NCI-H1694 treated with DMSO at 0.1 percent for 48 hours (cell line): ENCODE results near the gene BRSK2.

Experiments
- DNase-seq: peaks from one replicate; lab custom pipeline; 2025; lab: John Stamatoyannopoulos, UW

Gene BRSK2

DNA sequence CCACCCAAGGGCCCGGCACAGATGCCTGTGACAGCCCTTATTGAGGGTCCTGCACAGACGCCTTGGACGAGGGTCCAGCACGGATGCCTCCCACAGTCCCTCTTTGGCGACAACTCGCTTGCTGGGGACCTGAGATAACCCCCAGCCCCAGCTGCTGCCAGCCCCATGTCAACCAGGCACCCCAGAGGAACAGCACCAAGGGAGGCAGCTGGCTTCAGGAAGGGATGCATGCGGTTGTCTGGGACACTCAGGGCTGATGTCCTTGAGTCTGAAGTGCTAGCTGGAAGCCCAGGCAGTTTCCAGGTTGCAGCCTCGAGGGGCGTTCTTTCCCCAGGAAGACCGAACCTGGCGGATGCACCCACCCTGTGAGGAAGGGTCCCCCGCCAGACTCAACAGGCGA, 63.0 kb downstream of the BRSK2 start:
- no peak for DNase-seq

DNA sequence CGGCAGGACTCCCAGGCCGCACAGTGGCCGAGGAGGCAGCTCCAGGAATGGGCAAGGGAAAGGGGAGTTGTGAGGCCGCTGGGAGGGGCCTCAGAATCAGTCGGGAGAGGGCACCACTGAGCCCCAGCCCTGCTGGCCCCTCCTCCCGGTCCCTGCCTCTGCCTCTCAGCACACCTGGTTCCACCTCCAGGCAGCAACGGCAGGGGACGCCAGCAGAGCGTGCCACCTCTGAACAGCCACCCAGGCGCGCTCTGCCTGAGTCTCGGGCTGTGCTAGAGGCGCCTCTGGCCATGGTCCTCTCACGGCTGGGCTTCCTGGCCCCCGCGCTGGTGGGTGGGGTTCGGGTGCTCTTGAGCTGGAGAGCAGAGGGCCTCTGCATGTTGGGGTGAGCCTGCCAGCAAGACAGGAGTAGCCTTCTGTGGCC, 63.9 kb downstream of the BRSK2 start:
- no peak for DNase-seq

DNA sequence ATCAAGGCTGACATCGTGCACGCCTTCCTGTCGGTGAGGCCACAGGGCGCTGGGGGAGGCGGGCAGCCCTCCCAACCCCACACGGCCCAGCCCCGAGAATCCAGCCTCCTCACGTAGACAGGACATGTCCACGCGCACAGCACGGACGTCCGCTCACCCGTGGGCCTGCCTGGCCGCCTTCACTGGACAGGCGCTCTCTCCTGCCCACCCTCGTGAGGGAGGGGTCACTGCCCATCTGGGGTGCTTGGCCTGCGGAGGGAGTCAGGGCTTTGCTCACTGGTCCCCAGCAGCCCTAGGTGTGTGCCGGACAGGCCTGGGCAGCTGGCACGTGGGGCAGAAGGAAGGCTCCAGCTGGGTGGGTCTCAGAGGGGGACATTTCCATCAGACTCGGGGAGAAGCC, 64.8 kb downstream of the BRSK2 start:
- no peak for DNase-seq

DNA sequence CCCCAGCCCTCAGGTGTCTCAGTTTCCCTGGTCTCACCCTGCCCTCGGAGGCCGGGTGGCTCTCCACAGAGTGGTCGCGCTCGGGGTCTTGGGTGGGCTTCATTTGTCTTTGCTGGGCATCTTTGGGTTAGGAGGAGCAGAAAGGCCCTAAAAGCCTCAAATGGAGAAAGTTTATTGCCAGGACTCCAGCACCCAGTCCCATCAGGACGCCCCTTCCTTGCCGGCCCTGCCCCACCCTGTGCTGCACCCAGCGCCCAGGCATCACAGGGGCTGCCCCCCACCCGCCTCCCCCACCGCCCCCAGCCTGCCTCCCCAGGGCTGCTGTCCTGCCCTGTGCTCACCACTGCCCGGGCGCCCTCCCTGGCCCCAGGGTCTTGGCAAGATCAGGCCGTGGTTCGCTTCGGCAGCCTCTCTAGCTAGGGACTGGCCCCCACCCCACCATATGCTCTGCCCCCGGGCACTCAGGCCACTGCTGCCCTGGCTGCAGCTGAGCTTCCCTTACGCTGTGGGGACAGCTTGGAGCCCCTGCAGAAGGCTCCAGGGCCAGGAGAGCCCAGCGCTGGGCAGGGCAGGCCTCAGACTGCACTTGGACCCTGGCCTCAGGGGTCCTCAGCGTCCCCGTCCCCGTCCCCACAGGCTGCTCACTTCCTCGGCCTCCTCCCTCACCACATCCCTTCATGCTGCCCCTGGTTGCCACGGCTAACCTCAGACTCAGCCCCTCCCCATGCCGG, 65.5 kb downstream of the BRSK2 start:
- DNase-seq: no peak

DNA sequence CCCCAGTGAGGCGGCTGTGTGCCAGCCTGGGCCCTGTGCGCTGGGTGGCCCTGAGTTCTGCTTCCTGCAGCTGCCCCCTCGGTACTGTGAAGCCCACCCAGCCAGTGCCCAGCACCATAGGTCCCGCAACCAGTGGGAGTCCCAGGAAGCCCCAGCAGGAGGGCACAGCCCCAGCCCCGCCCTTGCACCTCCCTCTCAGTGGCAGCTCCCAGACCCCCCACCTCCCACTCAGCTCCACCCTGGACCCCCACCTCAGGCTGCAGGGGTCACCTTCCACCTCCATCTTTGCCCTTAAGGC, 66.0 kb downstream of the BRSK2 start:
- DNase-seq: no peak

DNA sequence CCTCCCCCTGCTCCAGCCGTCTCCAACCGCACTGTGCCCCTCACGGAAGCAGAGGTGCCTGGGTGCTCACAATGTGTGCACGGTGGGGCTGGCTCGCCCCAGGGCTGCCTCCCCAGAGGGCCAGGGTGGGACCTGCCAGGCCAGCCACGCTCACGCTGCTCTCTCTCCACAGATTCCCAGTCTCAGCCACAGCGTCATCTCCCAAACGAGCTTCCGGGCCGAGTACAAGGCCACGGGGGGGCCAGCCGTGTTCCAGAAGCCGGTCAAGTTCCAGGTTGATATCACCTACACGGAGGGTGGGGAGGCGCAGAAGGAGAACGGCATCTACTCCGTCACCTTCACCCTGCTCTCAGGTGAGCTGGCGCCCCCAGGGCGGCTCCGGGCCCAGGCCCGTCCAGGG, 66.4 kb downstream of the BRSK2 start:
- DNase-seq: no peak

DNA sequence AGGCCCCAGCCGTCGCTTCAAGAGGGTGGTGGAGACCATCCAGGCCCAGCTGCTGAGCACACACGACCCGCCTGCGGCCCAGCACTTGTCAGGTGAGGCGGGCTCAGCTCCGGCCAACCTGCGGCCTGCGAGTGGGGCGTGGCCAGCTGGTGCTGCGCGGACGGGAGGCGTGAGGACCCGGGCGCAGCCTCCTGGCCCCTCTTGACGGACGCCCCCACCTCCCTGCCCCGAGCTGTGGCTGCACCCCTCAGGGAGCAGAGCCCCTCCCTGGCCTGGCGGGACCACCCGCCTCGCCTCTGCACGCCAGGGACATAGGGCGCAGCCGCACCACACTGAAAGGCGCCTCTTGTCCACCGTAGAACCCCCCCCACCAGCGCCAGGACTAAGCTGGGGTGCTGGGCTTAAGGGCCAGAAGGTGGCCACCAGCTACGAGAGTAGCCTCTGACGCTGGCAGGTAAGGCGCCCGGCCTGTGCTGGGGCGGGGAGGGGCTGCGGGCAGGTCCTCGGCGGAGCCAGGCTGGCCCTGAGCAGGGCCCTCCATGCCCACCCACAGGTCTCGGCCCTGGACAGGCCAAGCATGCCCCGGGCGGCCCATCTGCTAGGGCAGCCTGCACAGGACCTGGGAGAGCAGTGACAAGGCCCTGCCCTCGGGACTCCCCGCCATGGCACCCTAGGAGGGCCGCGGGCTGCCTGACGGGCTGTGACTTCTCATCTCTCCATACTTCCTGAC, 67.0 kb downstream of the BRSK2 start:
- no peak for DNase-seq

DNA sequence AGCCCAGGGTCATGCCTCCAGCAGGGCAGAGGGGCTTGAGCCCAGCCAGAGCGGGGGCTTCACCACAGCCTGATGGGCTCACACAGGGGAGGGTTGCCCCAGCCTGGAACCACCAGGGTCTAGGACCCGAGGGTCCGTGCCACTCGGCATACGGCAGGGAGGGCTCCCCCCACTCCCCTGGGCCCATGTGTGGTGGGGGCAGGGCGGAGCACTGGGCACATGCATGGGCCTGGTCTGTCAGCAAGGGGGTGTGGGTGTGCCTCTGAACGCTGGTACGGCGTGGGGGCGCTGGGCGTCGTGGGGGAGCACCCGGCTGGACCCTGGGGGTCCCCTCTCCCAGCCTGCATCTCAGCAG, 67.6 kb downstream of the BRSK2 start:
- no peak for DNase-seq

DNA sequence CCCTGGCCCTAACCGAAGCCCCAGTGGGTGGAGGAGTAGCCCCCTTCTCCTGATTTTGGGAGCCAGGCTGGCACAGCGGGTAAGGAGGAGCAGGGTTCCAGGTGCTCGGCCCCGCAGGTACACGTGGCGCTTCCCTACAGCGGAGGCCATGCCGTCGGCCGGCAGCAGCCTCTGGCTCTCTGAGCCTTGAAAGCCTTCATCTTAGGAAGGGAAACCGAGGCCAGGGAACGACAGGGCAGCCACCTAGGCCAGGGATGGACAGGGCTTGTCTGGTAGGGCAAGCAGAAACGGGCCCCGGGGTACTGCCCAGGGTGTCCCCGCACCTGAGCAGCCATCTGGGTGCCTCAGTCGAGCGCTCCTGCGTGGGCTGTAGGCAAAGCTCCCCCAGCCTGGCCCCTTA, 68.1 kb downstream of the BRSK2 start:
- no peak for DNase-seq

DNA sequence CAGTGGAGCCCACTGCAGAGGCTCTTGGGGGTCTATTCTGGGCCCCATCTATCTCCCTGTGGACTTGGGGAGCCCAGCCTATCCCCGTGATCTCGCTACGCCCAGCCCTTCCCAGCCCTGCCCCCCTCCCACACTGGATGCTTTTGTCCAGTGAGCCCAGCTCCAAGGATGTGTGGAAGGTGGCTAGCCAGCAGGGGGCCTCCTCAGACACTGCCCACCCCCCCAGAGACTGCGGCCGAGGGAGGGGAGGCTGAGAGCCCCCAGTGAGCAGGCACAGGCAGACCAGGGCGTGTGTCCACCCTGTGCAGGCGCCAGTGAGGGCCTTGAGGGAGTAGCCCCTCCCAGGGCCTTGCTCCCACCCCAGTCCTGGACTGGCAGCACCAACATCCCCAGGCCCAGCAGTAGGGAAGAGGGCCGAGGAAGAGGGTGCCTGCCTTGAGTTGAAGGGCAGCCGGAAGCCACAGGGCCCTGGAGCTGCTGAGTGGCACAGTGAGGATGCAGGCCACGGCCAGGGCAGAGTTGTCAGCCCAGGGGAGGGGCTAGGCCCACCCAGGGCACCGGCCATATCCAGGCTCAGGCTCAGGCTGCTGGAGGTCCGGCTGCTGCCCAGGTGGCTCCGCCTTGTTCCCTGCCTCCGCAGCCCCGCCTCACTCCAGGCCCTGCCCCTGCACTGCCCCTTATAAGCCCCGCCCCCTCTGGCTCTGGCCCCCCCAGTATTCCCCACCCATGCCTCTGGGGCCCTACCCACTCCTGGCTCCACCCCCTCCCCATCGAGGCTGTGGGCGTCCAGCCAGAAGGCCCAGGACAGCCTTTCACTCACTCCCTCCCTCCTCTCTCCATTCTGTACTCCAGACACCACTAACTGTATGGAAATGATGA, 68.8 kb downstream of the BRSK2 start:
- DNase-seq: no peak

DNA sequence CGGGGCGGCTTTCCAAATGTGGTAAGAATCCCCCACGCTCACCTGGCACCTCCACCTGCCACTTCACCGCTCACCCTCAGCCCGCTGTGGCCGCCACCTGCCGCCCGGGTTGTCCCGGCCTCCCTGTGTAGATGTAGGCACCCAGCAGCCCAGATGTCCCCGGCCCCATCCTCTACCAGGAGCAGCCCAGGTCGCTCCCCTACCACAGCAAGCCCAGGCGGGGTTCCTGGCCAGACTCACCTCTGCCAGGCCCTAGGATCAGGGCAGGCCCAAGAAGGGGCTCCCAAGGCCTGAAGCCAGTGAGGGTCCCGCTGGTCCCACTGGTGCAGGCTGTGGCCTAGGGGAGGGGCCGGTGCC, 69.5 kb downstream of the BRSK2 start:
- DNase-seq: no peak

DNA sequence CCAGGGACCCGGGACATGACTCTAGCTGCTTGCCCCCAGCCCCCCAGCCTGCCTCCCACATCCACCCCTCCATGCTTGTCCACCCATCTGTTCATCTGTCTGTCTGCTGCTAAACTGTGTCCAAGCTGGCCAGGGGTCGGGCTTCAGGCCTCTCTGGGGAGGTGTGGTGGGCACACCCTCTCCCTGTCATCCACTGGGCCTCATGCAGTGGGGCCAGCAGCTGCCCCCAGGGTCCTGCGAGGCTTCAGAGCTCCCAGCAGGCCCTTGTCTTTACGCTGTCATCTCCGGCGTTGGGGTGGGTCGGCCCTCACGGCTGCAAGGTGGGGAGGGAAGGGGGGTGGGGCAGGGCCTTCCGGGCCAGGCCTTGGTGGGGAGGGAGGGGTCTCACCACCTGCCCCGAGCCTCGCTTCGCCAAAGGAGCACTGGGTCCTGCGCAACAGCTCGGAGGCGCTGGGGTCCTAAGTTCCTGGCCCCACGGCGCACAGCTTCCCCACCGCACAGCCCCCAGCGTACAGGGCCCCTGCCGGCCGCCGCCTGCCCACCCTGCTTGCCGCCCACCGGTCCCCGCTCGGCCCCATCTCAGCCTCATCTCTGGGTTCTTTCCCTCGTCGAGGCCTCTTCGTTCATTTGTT, 70.1 kb downstream of the BRSK2 start:
- no peak for DNase-seq

DNA sequence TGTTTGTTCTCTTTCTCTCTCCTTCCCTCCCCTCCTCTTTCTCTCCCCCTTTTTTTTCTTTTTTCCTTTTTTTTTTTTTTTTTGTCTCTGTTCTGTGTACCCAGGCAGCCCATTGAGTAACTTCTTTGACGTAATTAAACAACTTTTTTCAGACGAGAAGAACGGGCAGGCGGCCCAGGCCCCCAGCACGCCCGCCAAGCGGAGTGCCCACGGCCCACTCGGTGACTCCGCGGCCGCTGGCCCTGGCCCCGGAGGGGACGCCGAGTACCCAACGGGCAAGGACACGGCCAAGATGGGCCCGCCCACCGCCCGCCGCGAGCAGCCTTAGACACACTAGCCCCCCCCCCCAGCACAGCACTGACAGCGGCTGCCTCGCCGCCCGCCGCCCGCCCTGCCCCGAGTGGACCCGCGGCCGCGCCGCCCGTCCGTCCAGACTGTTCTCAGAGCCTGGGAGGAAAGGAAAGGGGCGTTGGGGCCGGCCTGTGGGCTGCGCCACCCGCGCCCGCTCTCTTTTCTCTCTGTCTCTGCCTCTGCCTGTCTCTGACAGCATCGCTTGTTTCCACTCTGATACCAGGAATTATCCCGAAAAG, 70.8 kb downstream of the BRSK2 start:
- no peak for DNase-seq

DNA sequence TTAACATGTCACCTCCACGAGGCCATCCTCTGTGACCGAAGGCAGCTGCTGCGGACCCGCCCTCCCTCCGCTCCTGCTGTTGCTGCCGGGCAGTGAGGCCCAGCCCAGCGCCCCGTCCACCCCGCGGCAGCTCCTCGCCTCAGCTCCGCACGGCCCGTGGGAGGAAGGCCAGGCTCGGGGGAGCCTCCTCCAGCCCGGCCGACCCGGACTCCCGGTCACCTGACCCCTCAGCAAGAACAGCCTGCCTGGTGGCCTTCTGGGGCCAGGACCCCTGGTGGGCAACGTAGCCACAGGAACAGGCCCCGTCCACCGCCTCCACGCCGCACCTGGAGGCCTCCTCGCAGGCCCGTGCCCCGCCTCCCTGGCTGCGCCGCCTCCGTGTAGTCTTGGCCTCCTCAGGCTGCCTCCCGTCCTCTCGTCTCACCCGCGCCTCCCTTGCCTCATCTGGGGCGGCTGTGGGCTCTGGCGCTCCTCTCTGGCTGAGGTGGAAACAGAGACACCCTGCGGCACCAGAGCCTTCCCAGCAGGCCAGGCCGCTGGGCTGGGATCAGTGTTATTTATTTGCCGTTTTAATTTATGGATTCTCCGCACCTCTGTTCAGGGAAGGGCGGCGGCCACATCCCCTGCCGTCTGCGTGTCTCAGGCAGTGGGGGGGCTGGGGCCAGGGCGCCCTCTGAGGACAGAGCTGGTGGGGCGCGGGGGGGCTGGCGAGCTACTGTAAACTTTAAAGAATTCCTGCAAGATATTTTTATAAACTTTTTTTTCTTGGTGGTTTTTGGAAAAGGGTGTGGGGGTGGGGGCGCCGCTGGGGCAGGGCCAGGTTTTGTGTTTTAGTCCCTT, 71.5 kb downstream of the BRSK2 start:
- DNase-seq: no peak

DNA sequence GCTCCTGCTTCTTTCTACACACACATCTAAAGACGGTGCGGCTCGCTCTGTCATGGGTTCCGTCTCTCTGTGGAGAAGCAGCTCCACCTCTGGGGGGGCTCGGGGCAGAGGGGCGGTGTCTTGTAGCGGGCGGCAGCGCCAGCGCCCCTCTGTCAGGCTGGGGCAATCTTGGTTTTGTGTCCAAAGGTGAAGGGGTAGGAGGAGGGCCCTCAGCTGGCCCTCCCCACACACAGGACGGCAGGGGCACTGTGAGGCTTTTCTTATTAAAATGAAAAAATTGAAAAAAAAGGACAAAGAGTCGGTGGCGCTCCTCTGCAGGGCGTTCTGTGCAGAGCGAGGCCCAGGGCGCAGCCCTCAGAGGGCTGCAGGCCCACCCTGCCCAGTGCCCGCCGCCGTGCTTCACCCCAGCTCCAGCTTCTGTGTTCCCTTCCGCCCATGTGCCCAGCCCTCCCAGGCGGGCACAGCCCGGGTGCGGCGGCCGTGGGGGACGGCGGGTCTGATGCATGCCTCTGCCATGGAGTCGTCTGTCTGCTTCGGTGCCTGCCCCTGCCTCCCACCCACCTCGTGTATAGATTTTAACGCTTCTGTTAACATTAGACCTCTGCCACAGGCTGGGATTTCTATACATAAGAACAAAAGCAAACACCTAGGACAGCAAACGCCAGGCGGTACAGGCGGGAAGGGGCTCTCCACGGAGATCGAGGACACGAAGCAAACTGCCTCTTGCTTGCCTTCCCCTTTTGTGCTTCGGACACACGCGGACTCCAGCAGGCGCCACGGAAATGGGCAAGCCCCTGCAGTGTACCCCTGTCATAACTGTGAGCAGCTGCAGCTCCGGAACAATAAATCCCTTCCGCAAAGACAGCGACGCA, 72.3 kb downstream of the BRSK2 start:
- DNase-seq: no peak

DNA sequence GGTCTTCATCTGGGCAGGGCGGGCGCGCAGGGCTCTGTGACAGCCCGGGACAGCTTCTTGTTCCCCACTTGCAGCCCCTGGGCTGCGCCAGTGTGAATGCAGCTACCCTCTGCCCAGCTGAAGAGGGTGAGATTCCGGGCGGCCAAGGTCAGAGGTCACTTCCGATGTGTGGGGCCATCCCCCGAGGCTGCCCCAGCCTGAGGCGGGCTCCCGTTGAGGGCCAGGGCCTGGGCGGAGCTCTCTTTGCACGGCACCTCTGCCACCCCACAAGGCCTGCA, 72.9 kb downstream of the BRSK2 start:
- DNase-seq: no peak

DNA sequence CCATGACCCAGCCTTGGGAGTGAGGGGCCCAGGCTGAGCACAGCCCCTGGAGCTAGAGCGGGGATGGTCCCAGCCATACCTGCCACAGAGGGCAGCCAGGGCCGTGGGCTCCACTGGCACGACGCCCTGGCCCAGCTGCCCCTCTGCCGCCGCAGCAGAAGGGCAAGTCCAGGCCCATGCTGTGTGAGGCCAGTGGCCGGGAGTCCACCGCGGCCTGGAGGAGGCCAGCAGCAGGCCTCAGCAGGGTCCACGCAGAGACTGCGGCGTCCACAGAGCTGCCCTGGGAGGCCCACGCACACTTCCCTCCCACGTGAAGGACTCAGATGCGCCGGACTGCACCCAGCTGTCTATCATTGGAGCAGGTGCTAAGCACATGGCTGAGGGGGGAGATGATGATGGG, 73.3 kb downstream of the BRSK2 start:
- DNase-seq: no peak

DNA sequence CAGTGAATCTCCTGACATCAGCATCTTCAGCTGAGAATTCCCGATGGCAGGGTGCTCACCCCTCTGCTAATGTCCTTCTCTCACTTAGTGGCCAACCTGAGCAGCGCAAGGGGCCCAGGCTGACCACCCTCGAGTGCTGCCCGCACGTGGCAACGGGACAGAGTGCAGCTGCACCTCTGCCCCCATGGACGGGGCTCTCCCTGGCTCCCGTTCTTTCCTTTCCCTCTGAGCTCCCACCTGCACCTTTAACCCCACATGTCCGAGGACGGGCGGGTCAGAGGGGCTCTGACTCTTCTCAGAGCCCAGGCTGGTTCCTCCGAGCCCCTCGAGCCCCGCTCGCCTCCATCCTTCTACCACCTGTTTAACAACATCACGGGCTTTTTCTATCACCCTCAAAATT, 77.0 kb downstream of the BRSK2 start:
- DNase-seq: no peak

DNA sequence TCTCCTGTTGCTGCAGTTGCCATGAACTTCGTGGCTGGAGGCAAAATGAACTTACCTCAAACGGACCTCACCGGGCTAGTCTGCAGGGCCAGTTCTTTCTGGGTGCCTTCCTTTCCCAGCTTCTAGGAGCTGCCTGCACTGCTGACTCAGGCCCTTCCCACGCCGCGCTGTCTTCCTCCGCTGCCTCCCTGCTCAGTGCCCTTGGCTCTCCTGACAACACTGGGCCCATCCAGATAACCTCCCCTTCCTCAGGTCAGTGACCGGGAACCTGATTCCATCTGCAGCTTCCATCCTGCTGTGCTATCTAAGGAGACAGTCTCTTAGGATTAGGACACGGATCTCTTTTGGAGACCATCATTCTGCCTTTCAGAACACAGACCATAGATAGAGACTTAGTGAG, 77.5 kb downstream of the BRSK2 start:
- no peak for DNase-seq

DNA sequence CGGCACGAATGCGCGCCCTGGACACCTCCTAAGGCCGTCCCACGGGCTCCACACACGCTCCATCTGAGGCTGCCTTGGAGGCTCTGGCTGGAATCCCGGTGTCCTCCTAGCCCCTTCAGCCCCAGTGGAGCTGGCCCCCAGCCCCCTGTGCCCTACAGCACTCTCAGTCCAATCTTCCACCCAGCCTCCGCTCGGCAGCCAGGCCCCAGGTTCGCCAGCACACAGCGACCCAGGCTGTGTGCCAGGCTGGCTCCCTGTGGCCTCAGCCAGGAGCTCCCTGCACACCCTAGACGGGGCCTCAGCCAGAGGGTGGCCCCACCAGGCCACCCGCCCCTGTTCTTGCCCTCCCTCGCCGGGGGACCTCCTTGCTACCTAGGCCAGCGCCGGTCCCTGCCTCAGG, 78.3 kb downstream of the BRSK2 start:
- no peak for DNase-seq
